ENCODE data around the gene IRX1.

Gene IRX1

DNA sequence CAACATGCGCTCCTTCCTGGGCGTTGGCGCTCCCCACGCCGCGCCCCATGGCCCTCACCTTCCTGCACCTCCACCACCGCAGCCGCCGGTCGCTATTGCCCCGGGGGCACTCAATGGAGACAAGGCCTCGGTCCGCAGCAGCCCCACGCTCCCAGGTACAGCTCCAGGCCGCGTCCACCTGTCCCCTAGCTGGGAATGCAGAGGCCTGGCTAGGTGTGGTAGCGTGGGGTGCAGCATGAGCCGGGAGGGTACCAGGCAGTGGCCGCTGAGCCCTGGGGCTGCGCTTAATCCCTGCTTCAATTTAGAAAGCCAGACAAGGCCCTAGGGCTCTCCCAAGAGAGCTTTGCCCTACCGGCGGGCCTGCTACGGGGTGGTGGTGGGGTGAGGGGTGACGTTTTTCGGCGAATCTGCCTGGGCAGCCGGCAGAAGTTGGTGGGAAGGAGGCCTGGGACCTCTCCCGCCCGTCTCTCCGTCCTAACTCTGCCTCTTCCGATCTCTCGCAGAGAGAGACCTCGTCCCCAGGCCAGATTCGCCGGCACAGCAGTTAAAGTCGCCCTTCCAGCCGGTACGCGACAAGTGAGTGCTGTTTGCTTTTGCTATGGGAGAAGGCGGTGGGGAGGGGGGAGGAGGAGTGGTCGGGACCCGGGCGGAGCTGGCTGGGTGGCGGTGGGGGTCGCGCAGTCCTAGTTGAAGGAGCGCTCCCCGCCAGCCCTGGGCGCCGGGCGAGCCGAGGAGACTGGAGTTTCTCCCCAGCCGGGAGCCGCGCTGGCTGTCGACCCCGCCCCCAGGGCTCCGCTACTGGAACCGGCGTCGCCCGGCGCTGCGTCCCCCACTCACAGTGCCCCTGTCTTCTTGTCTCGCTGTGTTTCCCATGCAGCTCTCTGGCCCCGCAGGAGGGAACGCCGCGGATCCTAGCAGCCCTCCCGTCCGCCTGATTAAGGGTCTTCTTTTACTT lies 4.8 kb downstream of the IRX1 start:
- TF ChIP-seq, protein P1, sequence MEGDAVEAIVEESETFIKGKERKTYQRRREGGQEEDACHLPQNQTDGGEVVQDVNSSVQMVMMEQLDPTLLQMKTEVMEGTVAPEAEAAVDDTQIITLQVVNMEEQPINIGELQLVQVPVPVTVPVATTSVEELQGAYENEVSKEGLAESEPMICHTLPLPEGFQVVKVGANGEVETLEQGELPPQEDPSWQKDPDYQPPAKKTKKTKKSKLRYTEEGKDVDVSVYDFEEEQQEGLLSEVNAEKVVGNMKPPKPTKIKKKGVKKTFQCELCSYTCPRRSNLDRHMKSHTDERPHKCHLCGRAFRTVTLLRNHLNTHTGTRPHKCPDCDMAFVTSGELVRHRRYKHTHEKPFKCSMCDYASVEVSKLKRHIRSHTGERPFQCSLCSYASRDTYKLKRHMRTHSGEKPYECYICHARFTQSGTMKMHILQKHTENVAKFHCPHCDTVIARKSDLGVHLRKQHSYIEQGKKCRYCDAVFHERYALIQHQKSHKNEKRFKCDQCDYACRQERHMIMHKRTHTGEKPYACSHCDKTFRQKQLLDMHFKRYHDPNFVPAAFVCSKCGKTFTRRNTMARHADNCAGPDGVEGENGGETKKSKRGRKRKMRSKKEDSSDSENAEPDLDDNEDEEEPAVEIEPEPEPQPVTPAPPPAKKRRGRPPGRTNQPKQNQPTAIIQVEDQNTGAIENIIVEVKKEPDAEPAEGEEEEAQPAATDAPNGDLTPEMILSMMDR (IDR thresholded peaks at IDR 0.05; ENCODE audit: low read depth, low read length, missing control alignments), result no peak
- peak overlapping the region; percentile 70 for H3K4me3 ChIP-seq (ENCODE audit: low read depth, low read length)
- in situ Hi-C loops (cut with HindIII; ENCODE audit: low sequenced_read_pairs), result loop anchor here (25.0 kb wide), 1 partner anchor 863 kb away; no protein-coding TSS in a partner anchor
- no peak for DNase-seq (ENCODE audit: low read depth)

DNA sequence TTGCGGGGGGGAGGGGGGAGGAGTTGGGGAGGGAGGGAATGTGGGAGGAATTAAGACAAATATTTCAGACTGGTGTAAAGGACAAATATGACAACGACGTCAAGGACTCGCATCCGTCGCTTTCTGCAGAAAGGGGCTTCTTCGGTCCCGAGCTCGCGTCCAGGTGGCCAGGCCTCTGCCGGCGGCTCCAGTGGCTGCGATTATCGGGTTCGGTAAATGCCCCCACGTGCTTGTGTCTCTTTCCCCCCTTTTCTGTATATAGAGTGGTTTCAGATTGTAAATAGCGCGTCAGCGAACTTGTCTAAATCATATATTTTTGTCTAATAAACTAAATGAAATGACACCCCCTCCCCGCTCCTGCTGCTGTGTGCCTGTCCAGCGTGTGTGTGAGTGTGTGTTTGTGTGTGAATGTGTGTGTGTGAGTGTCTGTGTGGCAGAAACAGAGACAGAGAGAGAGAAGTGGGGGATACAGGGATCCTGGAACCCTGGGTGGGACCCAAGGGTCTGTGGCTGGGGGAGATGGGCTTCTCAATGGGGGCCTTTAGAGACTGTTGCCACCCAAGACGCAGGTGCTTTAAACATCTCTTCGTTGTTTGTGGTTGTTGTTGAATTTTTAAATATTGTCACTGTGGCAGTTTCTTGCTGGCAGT lies 5.6 kb downstream of the IRX1 start:
- in situ Hi-C loops (cut with HindIII; ENCODE audit: low sequenced_read_pairs), result loop anchor here (25.0 kb wide), 1 partner anchor 864 kb away; no protein-coding TSS in a partner anchor

DNA sequence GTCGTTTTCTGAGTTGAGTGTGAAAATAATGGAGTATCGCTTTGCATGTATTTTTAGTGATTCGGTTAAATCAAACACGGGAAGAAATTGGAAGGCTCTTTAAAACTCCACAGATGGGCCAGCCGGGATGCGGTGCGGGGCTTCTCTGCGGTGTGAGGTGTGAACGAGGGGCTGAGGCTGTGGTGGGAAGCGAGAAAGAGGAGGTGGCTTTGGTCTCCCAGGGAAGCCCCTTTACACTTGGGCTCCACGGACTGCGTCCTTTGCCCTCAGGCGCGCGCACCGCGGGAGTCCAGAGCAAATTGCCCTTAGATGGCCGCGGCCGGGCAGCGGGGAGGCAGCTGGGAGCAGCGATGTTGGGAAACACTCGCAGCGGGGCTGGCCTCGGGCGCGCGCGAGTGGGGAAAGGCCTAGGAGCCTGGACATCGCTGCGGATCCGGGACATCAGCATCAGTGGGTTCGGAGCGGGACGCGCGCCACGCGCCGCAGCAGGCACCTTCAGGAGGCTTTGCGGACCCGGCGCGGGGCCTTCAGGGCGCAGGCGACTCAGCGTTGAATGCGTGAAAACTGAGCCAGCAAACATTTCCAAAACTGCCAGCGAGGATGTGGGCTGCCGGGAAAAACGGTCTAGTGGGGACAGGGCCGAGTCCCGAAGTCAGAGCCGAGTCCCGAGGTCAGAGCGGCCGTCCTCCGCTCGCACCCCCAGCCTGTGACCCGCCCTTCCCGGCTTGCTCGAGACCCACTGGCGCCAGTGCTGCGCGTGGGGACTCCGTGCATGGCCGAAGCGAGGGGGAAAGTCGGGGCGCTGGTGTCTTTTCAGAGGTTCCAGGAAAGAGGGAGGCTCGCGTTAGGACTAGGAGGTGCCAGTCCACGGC lies 6.5 kb downstream of the IRX1 start:
- in situ Hi-C loops (cut with HindIII; ENCODE audit: low sequenced_read_pairs), result loop anchor here (25.0 kb wide), 1 partner anchor 865 kb away; no protein-coding TSS in a partner anchor
- TF ChIP-seq, protein P1 (IDR thresholded peaks at IDR 0.05; ENCODE audit: low read depth, low read length, missing control alignments), result no peak
- peak overlapping the region; percentile 70 for H3K4me3 ChIP-seq (ENCODE audit: low read depth, low read length)
- no peak for DNase-seq (ENCODE audit: low read depth)

More for the DNA sequence above, 5.6 kb downstream of the IRX1 start:
- TF ChIP-seq, protein P1 (IDR thresholded peaks at IDR 0.05; ENCODE audit: low read depth, low read length, missing control alignments), result no peak
- peak overlapping the region; percentile 70 for H3K4me3 ChIP-seq (ENCODE audit: low read depth, low read length)
- no peak for DNase-seq (ENCODE audit: low read depth)

DNA sequence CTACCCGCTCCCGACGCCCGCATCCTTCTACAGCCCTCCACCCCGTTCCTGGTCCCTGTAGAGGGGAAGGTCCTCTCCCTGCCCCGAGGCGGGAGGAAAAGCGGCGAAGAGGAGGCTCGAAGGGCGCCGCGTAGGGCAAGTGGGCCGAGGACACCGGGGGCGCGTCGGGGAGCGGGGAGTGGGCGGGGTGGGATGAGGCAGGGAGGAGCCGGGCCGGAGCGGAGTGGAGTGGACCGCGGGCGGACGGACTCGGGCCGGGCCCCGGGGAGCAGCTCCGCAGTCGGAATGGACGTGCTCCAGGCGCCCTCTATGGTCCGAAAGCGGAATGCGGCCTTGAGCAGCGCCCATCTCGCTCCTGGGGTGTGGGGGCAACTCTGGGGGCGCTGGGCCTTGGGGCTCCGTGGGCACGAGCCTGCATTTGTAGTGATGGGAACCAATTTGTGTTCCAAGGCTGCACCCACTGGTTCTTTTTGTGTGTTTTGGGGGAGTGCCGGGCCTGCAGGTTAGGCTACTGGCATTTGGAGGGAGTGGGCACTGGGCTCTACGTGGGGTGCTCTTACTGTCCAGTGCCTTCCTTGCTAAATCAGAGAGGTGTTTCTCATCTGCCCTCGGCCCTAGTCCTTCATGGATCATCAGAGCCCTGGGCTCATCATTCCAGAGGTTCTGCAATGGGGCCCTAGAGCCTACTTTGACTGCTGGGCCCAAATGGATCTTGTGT lies 7.3 kb downstream of the IRX1 start:
- peak overlapping the region; percentile 70 for H3K4me3 ChIP-seq (ENCODE audit: low read depth, low read length)
- in situ Hi-C loops (cut with HindIII; ENCODE audit: low sequenced_read_pairs), result loop anchor here (25.0 kb wide), 1 partner anchor 866 kb away; no protein-coding TSS in a partner anchor
- DNase-seq (ENCODE audit: low read depth), result no peak
- TF ChIP-seq, protein P1 (IDR thresholded peaks at IDR 0.05; ENCODE audit: low read depth, low read length, missing control alignments), result peak; percentile 66

DNA sequence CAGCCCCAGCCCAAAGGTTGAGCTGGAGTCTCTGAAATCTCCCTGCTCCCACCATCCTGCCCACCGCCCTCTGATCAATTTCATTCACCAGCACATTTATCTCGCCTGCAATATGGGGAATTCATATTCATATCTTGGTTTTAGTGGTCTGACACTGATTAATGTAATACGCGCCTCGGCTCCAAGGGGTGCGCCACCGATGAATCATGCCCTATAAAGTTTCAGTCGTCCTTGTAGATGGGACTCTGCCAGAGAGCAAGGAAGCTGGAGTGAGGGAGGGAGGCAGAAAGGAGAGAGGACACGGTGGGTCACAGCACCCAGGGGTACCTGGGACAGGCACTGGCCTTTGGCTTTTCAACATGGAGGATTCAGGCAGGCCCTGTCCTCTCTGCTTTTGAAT lies 8.9 kb downstream of the IRX1 start:
- TF ChIP-seq, protein P1 (IDR thresholded peaks at IDR 0.05; ENCODE audit: low read depth, low read length, missing control alignments), result no peak
- in situ Hi-C loops (cut with HindIII; ENCODE audit: low sequenced_read_pairs), result loop anchor here (25.0 kb wide), 1 partner anchor 867 kb away; no protein-coding TSS in a partner anchor
- DNase-seq (ENCODE audit: low read depth), result peak; percentile 67
- no peak overlapping the region for H3K4me3 ChIP-seq (ENCODE audit: low read depth, low read length)

Data from astrocyte of the cerebellum (primary cell).